Endothelial cell of umbilical vein (primary cell): Measurements from ENCODE around the gene ADSS1. TPM values are rescaled to one million over a fixed set of nuclear protein-coding genes. Genes with fewer than 3 reads are reported as not detected.

ENCODE experiments used
- BruUV-seq: library from RNA; stranded (reverse); fragments of 400-500 nt; replicated peaks from 2 replicates; lab custom pipeline; 2021; lab: Mats Ljungman, UMichigan
- CTCF ChIA-PET: fragments of 300-600, 350-600 bp; sonication (Branson Sonifier 250); formaldehyde crosslinking; loops from one replicate; lab custom pipeline; 2021; ENCODE audit warnings: antibody characterized with exemption, inconsistent platforms; lab: Charles Lee
- POLR2A ChIA-PET: fragments of 300-600, 350-600 bp; sonication (Branson Sonifier 250); formaldehyde crosslinking; loops from one replicate; lab custom pipeline; 2021; ENCODE audit warnings: antibody characterized with exemption, inconsistent platforms; lab: Charles Lee
- DNase-seq: peaks from one replicate; pipeline ENCODE4 v3.0.0-alpha.2; 2011; ENCODE audit warnings: low read depth, low spot score
- FAIRE-seq: peaks from 2 replicates; lab custom pipeline; 2011; peaks lifted over from hg19 to GRCh38; lab: Jason Lieb, UNC
- H2AFZ ChIP-seq: 2 replicates; pipeline ENCODE4 v1.6.0; 2012; ENCODE audit warnings: low read depth, low read length, control low read depth, inconsistent platforms
- H3K27ac ChIP-seq: 2 replicates; pipeline ENCODE4 v1.5.1; 2011; ENCODE audit warnings: low read depth, mild to moderate bottlenecking, control low read depth, low read length, moderate library complexity; ENCODE audit not compliant: insufficient read depth
- H3K27me3 ChIP-seq, 2 experiments: 2 replicates each; pipeline versions ENCODE4 v1.6.0 to v1.6.1; 2011; ENCODE audit warnings: low read length in 2 of 2, mixed read lengths in 1 of 2; ENCODE audit not compliant: control insufficient read depth in 2 of 2, insufficient read depth in 2 of 2
- H3K36me3 ChIP-seq, 2 experiments: 2 replicates in 1 of 2; 3 replicates in 1 of 2; pipeline ENCODE4 v1.5.1; 2011; ENCODE audit warnings: low read length in 2 of 2, mild to moderate bottlenecking in 1 of 2, moderate library complexity in 1 of 2; ENCODE audit not compliant: control insufficient read depth in 2 of 2, insufficient read depth in 2 of 2; ENCODE audit errors: extremely low read depth in 1 of 2
- H3K4me1 ChIP-seq: 3 replicates; pipeline ENCODE4 v1.5.1; 2011; ENCODE audit warnings: mild to moderate bottlenecking, low read length; ENCODE audit not compliant: control insufficient read depth, insufficient read depth; ENCODE audit errors: extremely low read depth
- H3K4me2 ChIP-seq: 2 replicates; pipeline ENCODE4 v1.6.1; 2011; ENCODE audit warnings: low read length, control low read depth, mixed read lengths; ENCODE audit not compliant: insufficient read depth
- H3K4me3 ChIP-seq, 3 experiments: fragments of 200-600 bp in 1 of 3; sonication (generic), shearing (Covaris generic) in 1 of 3; replicated peaks in 1 of 3; 2 replicates each; pipeline ENCODE4 v1.5.1; 2011 to 2016; ENCODE audit warnings: control low read depth in 3 of 3, low read length in 3 of 3, mild to moderate bottlenecking in 2 of 3, inconsistent platforms in 1 of 3, low read depth in 1 of 3, moderate library complexity in 1 of 3; ENCODE audit not compliant: insufficient read depth in 1 of 3
- H3K79me2 ChIP-seq: 2 replicates; pipeline ENCODE4 v1.6.0; 2012; ENCODE audit warnings: low read length, inconsistent platforms; ENCODE audit not compliant: control insufficient read depth, insufficient read depth
- H3K9ac ChIP-seq: replicated peaks from 2 replicates; pipeline ENCODE3; 2011; ENCODE audit warnings: low read length, control low read depth; ENCODE audit not compliant: insufficient read depth; ENCODE audit errors: extremely low read depth
- H3K9me1 ChIP-seq: replicated peaks from 3 replicates; pipeline ENCODE4 v1.6.0; 2011; ENCODE audit warnings: mild to moderate bottlenecking, low read length; ENCODE audit not compliant: control insufficient read depth, insufficient read depth; ENCODE audit errors: extremely low read depth
- H3K9me3 ChIP-seq: replicated peaks from 2 replicates; pipeline ENCODE4 v1.5.1; 2012; ENCODE audit warnings: low read length, inconsistent platforms; ENCODE audit not compliant: control insufficient read depth, insufficient read depth
- H4K20me1 ChIP-seq: replicated peaks from 2 replicates; pipeline ENCODE3; 2011; ENCODE audit warnings: mild to moderate bottlenecking, low read length; ENCODE audit not compliant: control insufficient read depth, insufficient read depth; ENCODE audit errors: extremely low read depth
- CTCF ChIP-seq, 2 donors: IDR thresholded peaks; 1 replicate in 1 of 2; 2 replicates in 1 of 2; pipeline ENCODE4 v1.5.1; 2011; ENCODE audit warnings: low read length in 2 of 2, mild to moderate bottlenecking in 2 of 2, moderate library complexity in 2 of 2, control low read depth in 1 of 2, inconsistent platforms in 1 of 2, low read depth in 1 of 2; ENCODE audit not compliant: insufficient read depth in 1 of 2; ENCODE audit errors: extremely low read depth in 1 of 2
- FOS ChIP-seq: IDR thresholded peaks from 2 replicates; pipeline ENCODE4 v1.6.1; 2011; ENCODE audit warnings: mild to moderate bottlenecking, low read length, moderate library complexity, borderline replicate concordance; ENCODE audit not compliant: insufficient read depth
- MYC ChIP-seq: IDR thresholded peaks from one replicate; pipeline ENCODE4 v1.6.1; 2011; ENCODE audit warnings: mild to moderate bottlenecking, low read depth, low read length
- POLR2AphosphoS5 ChIP-seq: IDR thresholded peaks from 2 replicates; pipeline ENCODE4 v1.6.1; 2012; ENCODE audit warnings: low read depth, mild to moderate bottlenecking, control low read depth, low read length, moderate library complexity; ENCODE audit not compliant: insufficient read depth
- dilution Hi-C: fragments of 300-500 bp; cut with MboI; formaldehyde crosslinking; loops from one replicate; pipeline ENCODE4 v1.15.0; 2019; ENCODE audit warnings: low sequenced_read_pairs; ENCODE audit not compliant: extremely low pct_ligation_motif_present
- intact Hi-C: fragments of 100-400 bp; cut with micrococcal nuclease; formaldehyde crosslinking; loops from one replicate; pipeline ENCODE4 v1.10.0; 2022
- polyA plus RNA-seq, 4 experiments: library from polyadenylated mRNA; depleted of rRNA in 3 of 4; stranded (reverse) in 3 of 4; unstranded in 1 of 4; fragments of >200 nt; gene quantifications; 2 replicates each; pipeline versions ENCODE4 v1.2.1 to v1.2.3, GENCODE V29; 2011 to 2012; ENCODE audit warnings: missing spikeins in 1 of 4
- total RNA-seq: library from RNA; stranded (reverse); gene quantifications from 2 replicates; pipeline ENCODE4 v1.2.3, GENCODE V29; 2021
- TF ChIP-seq, protein P1 (sequence below): IDR thresholded peaks from 2 replicates; pipeline ENCODE4 v1.6.1; 2011; ENCODE audit not compliant: insufficient read depth, insufficient read length

Gene ADSS1
- total and polyA plus RNA-seq, 2 donors (not counting 3 experiments of a cell fraction or from before 2014, with no cell fraction given): 1.9 TPM

GRCh38 chr14:104770851-104771272 is 46.8 kb downstream of the ADSS1 start:
- Histone ChIP-seq H3K79me2 (no peaks in the 10 kb centered on the region), H3K36me3 (peaks cover 3 to 32% of the 10 kb centered on the region in 2 experiments), H3K4me2 (no peak overlapping the region), H3K27ac (no peak overlapping the region), H3K9ac (no peak overlapping the region), H3K4me3 (no peak overlapping the region), H4K20me1 (no peaks in the 10 kb centered on the region), H3K9me3 (no peaks in the 10 kb centered on the region), H3K27me3 (no peaks in the 10 kb centered on the region), H3K9me1 (no peaks in the 10 kb centered on the region), H3K4me1 (peaks cover 9% of the 10 kb centered on the region), H2AFZ (no peak overlapping the region)
- FAIRE-seq (no peak), DNase-seq (no peak)
- TF ChIP-seq POLR2AphosphoS5 (no peak), CTCF (IDR thresholded peaks at IDR 0.05; ENCODE audit: extremely low read depth in 1 of 2, insufficient read depth in 1 of 2, low read depth in 1 of 2, low read length in 2 of 2) (peak; percentile 50 to 66), FOS (no peak), MYC (no peak)
- TF ChIP-seq, protein P1, sequence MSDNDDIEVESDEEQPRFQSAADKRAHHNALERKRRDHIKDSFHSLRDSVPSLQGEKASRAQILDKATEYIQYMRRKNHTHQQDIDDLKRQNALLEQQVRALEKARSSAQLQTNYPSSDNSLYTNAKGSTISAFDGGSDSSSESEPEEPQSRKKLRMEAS: no peak
- intact Hi-C loops (no loop called here), dilution Hi-C loops (no loop called here)
- ChIA-PET CTCF (interaction anchor here (0.8 to 3.8 kb wide), 7 partner anchors 10 to 198 kb away, joined by 3 to 117 read pairs (median 4); no protein-coding TSS in a partner anchor), POLR2A (no interaction called here)
- BruUV-seq: no TSS peak
